SK-N-MC (cell line): ENCODE data around the gene TMEM203.

ENCODE experiments used
- FOXP2 ChIP-seq: optimal IDR thresholded peaks from 2 replicates; pipeline ENCODE3; 2011; ENCODE audit warnings: mild to moderate bottlenecking, moderate library complexity; ENCODE audit not compliant: insufficient read depth; ENCODE audit errors: extremely low read length, control extremely low read depth
- POLR2AphosphoS5 ChIP-seq: IDR thresholded peaks from 2 replicates; pipeline ENCODE4 v1.6.1; 2012; ENCODE audit warnings: mild to moderate bottlenecking, low read depth, low read length, borderline replicate concordance

DNA sequence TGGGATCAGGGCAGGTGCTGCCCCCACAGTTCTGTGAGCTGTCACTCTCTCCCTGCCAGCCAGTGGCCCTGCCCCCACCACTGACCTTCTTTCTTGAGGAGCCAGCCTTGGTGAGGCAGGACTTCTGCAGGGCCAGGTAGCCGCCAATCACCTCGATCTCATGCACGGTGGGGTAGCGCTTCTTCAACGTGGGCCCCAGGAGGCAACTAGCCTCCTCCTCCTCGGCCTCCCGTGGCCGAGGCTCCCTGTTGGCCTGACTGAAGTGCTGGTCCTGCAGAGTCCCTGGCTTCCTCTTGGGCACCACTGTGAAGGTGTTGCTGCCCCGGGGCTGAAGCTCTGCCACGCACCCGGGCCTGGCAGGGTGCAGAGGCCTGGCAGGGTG lies 6.6 kb downstream of the TMEM203 start:
- no peak for TF ChIP-seq FOXP2
- no peak for TF ChIP-seq POLR2AphosphoS5
